ENCODE data around the gene SAMD5.

Gene SAMD5

GRCh38 chr6:147604373-147604772 is 95.9 kb downstream of the SAMD5 start:
- peaks cover 9% of the 10 kb centered on the region for H3K4me1 ChIP-seq (ENCODE audit: control insufficient read depth, insufficient read depth, low read length)
- no peak overlapping the region for H3K9ac ChIP-seq (ENCODE audit: low read depth, low read length)
- peak overlapping the region; percentile 34 for H3K4me2 ChIP-seq (ENCODE audit: low read length)
- H3K9me3 ChIP-seq (replicated peaks; ENCODE audit: low read length): no peaks in the 10 kb centered on the region
- no peaks in the 10 kb centered on the region for H3K27me3 ChIP-seq (ENCODE audit: control insufficient read depth, insufficient read depth, low read length)
- no peaks in the 10 kb centered on the region for H3K36me3 ChIP-seq (ENCODE audit: insufficient read depth, low read length)
- no peak overlapping the region for H3K4me3 ChIP-seq (ENCODE audit: low read length)

GRCh38 chr6:147611992-147612391 is 103.5 kb downstream of the SAMD5 start:
- H3K27me3 ChIP-seq (ENCODE audit: control insufficient read depth, insufficient read depth, low read length): peaks cover 4% of the 10 kb centered on the region
- H3K9ac ChIP-seq (ENCODE audit: low read depth, low read length): no peak overlapping the region
- H3K4me3 ChIP-seq (ENCODE audit: low read length): no peak overlapping the region
- H3K4me2 ChIP-seq (ENCODE audit: low read length): no peak overlapping the region
- H3K9me3 ChIP-seq (replicated peaks; ENCODE audit: low read length): no peaks in the 10 kb centered on the region
- no peaks in the 10 kb centered on the region for H3K36me3 ChIP-seq (ENCODE audit: insufficient read depth, low read length)
- H3K4me1 ChIP-seq (ENCODE audit: control insufficient read depth, insufficient read depth, low read length): peaks cover 8% of the 10 kb centered on the region

DNA sequence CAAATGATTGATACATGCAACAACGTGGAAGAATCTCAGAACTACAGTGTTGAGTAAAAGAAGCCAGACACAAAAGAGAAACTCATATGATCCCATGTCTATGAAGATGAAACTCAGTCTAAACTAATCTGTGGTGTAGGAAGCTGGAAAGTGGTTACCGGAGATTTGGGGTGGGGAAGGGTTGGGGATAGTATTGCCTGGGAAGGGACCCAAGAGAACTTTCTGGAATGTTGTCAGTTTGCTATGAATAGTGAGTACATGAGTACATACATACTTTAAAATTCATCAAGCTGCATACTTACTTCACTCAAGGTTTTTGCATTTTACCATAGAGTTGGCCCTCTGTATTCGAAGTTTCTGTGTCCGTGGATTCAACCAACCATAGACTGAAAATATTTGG is 106.0 kb downstream of the SAMD5 start:
- H3K9me3 ChIP-seq (replicated peaks; ENCODE audit: low read length): no peaks in the 10 kb centered on the region
- no peak overlapping the region for H3K4me3 ChIP-seq (ENCODE audit: low read length)
- H3K36me3 ChIP-seq (ENCODE audit: insufficient read depth, low read length): no peaks in the 10 kb centered on the region
- H3K4me1 ChIP-seq (ENCODE audit: control insufficient read depth, insufficient read depth, low read length): peaks cover 8% of the 10 kb centered on the region
- H3K27me3 ChIP-seq (ENCODE audit: control insufficient read depth, insufficient read depth, low read length): peaks cover 13% of the 10 kb centered on the region
- H3K4me2 ChIP-seq (ENCODE audit: low read length): no peak overlapping the region
- H3K9ac ChIP-seq (ENCODE audit: low read depth, low read length): no peak overlapping the region

DNA sequence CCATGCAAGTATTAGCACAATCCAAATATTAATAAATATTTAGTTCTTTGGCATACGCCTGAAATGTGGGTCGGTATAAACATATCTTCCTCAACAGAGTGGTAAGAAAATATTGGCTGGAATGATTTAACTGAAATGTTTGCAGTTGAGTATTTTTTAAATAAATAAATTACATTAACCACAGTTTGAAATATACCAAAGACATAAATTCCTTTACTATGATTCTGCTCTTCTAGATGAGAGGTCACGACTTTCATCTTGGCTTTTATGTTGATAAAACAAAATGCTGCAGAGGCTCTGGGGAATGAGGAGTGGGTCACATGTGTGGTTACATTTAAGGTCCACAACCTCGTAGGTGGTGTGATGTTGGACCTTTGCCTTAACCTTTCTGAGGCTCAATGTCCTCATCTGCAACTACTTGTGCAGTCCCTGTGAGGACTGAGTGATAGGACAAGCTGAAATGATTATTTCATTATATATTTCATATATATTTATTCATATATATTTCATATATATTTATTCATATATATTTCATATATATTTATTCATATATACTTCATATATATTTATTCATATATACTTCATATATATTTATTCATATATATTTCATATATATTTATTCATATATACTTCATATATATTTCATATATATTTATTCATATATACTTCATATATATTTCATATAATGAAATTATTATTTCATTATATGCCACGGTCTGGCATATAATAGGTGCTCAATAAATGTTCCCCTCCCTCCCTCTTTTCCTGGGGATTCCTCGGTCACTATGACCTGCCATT is 107.4 kb downstream of the SAMD5 start:
- Histone ChIP-seq H3K9ac (ENCODE audit: low read depth, low read length) (no peak overlapping the region), H3K9me3 (replicated peaks; ENCODE audit: low read length) (no peaks in the 10 kb centered on the region), H3K4me1 (ENCODE audit: control insufficient read depth, insufficient read depth, low read length) (peaks cover 8% of the 10 kb centered on the region), H3K4me3 (ENCODE audit: low read length) (no peak overlapping the region), H3K4me2 (ENCODE audit: low read length) (no peak overlapping the region), H3K36me3 (ENCODE audit: insufficient read depth, low read length) (no peaks in the 10 kb centered on the region), H3K27me3 (ENCODE audit: control insufficient read depth, insufficient read depth, low read length) (peaks cover 16% of the 10 kb centered on the region)

GRCh38 chr6:147617366-147617765 is 108.9 kb downstream of the SAMD5 start:
- Histone ChIP-seq H3K9me3 (replicated peaks; ENCODE audit: low read length) (no peaks in the 10 kb centered on the region), H3K4me2 (ENCODE audit: low read length) (no peak overlapping the region), H3K27me3 (ENCODE audit: control insufficient read depth, insufficient read depth, low read length) (peaks cover 16% of the 10 kb centered on the region), H3K9ac (ENCODE audit: low read depth, low read length) (no peak overlapping the region), H3K4me1 (ENCODE audit: control insufficient read depth, insufficient read depth, low read length) (peaks cover 16% of the 10 kb centered on the region), H3K36me3 (ENCODE audit: insufficient read depth, low read length) (no peaks in the 10 kb centered on the region), H3K4me3 (ENCODE audit: low read length) (no peak overlapping the region)

DNA sequence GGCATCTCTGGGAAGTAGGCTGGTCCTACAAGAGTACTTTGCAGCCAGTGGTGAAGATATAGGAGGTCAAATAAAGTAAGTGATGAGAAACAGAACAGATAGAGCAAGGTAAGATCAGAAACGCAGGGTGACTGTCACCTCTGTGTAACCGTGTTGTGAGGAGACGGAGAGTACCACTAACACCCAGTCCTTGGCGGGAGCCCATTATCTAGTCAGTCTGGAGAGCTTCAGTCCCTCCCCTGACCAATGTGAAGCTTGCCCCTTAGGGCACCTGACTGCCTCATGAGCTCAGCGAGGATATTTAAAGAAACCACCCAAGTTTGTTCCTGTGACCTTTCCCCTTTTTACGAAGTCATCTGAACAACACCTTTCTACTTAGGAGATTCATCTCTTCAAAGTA is 110.0 kb downstream of the SAMD5 start:
- Histone ChIP-seq H3K4me1 (ENCODE audit: control insufficient read depth, insufficient read depth, low read length) (peaks cover 16% of the 10 kb centered on the region), H3K9ac (ENCODE audit: low read depth, low read length) (no peak overlapping the region), H3K4me2 (ENCODE audit: low read length) (no peak overlapping the region), H3K36me3 (ENCODE audit: insufficient read depth, low read length) (no peaks in the 10 kb centered on the region), H3K9me3 (replicated peaks; ENCODE audit: low read length) (no peaks in the 10 kb centered on the region), H3K4me3 (ENCODE audit: low read length) (no peak overlapping the region), H3K27me3 (ENCODE audit: control insufficient read depth, insufficient read depth, low read length) (peaks cover 13% of the 10 kb centered on the region)

DNA sequence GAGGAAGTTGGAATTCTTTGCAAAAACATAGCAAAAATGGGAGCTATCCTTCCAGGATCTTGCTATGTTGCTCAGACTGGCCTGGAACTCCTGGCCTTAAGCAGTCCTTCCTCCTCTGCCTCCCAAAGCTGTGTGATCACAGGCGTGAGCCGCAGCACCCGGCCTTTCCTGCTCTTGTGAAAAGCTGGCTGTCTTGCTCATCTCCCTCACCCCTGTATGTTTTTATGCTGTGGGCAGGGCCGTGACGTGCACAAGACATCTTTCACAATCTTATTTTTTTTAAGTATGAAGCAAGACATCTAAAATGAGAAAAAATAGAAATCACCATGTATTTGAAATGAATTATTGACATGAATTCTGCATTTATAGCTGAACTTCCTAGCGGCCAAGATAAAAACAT is 110.4 kb downstream of the SAMD5 start:
- Histone ChIP-seq H3K27me3 (ENCODE audit: control insufficient read depth, insufficient read depth, low read length) (peaks cover 12% of the 10 kb centered on the region), H3K9ac (ENCODE audit: low read depth, low read length) (no peak overlapping the region), H3K4me2 (ENCODE audit: low read length) (no peak overlapping the region), H3K36me3 (ENCODE audit: insufficient read depth, low read length) (no peaks in the 10 kb centered on the region), H3K4me3 (ENCODE audit: low read length) (no peak overlapping the region), H3K4me1 (ENCODE audit: control insufficient read depth, insufficient read depth, low read length) (peaks cover 16% of the 10 kb centered on the region), H3K9me3 (replicated peaks; ENCODE audit: low read length) (no peaks in the 10 kb centered on the region)
